ENCODE measurements around the gene OR4E2.
"Not testable (repeated sequence)": the region's sequence is repeated elsewhere in the genome, so short reads cannot be mapped to it uniquely, and the experiment has no call there.

Gene OR4E2

GRCh38 chr14:21698538-21698937 is 44.9 kb downstream of the OR4E2 start:
- DNase-seq, result not testable (repeated sequence)

DNA sequence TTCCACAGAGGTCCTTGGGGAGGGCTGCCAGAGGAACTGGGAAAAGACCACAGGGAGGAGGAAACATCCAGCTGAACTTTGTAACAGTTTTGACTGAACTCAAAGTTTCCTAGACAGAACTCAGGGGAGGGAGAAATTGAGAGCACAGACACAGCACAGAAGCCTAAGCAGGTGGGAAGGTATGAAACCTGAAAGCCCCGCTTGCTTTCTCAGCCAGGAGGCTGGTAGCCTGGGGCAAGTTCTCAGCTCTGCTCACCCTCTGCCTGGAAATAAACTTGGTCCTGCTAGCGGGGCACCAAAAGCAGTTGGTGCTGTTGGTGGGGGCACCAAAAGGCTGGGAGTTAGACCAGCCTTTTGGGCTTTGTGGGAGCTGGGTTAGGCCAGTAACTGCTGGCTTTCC is 45.9 kb downstream of the OR4E2 start:
- no peak for DNase-seq

DNA sequence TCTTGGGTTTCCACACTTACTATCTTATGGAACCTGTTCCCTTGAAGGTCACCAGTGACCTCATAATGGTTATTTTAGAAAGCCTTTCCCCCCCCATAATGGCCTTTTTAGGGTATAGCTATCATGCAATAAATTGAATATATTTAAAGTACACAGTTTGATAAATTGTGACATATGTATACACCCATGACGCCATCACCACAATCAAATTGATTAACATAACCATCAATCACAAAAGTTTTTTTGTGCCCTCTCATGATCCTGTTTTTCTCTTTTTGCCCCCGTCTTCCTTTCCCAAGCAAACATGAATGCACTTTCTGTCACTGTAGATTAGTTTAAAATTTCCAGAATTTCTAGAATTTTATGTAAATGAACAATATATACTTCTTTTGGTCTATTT is 48.7 kb downstream of the OR4E2 start:
- no peak for DNase-seq

GRCh38 chr14:21703357-21704326 is 50.0 kb downstream of the OR4E2 start:
- DNase-seq, result no peak

GRCh38 chr14:21704338-21704737 is 50.7 kb downstream of the OR4E2 start:
- no peak for DNase-seq

GRCh38 chr14:21711360-21711961 is 57.8 kb downstream of the OR4E2 start:
- peak; percentile 73 for DNase-seq

- DNase-seq, result no peak
These were observed 58.4 kb downstream of the OR4E2 start for GRCh38 chr14:21712036-21712435.

GRCh38 chr14:21714318-21714929 is 60.8 kb downstream of the OR4E2 start:
- DNase-seq, result no peak
